K562 (cell line): ENCODE results near the gene ENDOV. TPM values are rescaled to one million over a fixed set of nuclear protein-coding genes. Genes with fewer than 3 reads are reported as not detected.

ENCODE experiments used
- ATAC-seq: fragments of 200-7000 bp; cut with Tn5 transposase; 3 replicates; pipeline ENCODE4 v1.9.1; 2020; ENCODE audit warnings: moderate library complexity
- BruUV-seq: library from RNA; stranded (reverse); fragments of 400-500 nt; replicated peaks from 2 replicates; lab custom pipeline; 2021; lab: Mats Ljungman, UMichigan
- CTCF ChIA-PET: fragments of 300-600 bp; formaldehyde crosslinking; extraction: SDS; loops from one replicate; lab custom pipeline; 2021; ENCODE audit warnings: low intra/inter-chr PET ratio; lab: Yijun Ruan, JAX
- POLR2A ChIA-PET: fragments of 300-600, 350-650 bp; sonication (Branson Sonifier 250); formaldehyde crosslinking; extraction: SDS; loops from one replicate; lab custom pipeline; 2021; ENCODE audit warnings: antibody characterized with exemption, inconsistent platforms; lab: Yijun Ruan, JAX
- DNase-seq, 4 experiments: peaks; one replicate each; pipeline versions ENCODE4 v3.0.0 to v3.0.0-alpha.2; 2011 to 2018; ENCODE audit warnings: low spot score in 3 of 4, mixed read lengths in 3 of 4; ENCODE audit errors: extremely low read depth in 1 of 4
- FAIRE-seq: peaks from 2 replicates; lab custom pipeline; 2011; peaks lifted over from hg19 to GRCh38; lab: Jason Lieb, UNC
- H2AFZ ChIP-seq: 2 replicates; pipeline ENCODE4 v1.6.0; 2011; ENCODE audit warnings: low read depth, low read length, control low read depth, inconsistent platforms
- H3K27ac ChIP-seq: fragments of 200-600 bp; 3 replicates; pipeline ENCODE4 v1.8.0; 2011; ENCODE audit warnings: low read depth, mild to moderate bottlenecking, control low read depth, inconsistent platforms, low read length, moderate library complexity, mixed read lengths; ENCODE audit errors: extremely low read depth
- H3K27me3 ChIP-seq, 2 experiments: fragments of 300-600 bp in 1 of 2; 2 replicates in 1 of 2; 3 replicates in 1 of 2; pipeline versions ENCODE4 v1.6.0 to v1.8.0; 2011; ENCODE audit warnings: inconsistent platforms in 2 of 2, low read length in 2 of 2, mild to moderate bottlenecking in 1 of 2, mixed read lengths in 1 of 2, moderate library complexity in 1 of 2; ENCODE audit not compliant: control insufficient read depth in 2 of 2, insufficient read depth in 2 of 2
- H3K36me3 ChIP-seq: fragments of 300-600 bp; 3 replicates; pipeline ENCODE4 v1.8.0; 2011; ENCODE audit warnings: mild to moderate bottlenecking, low read length, inconsistent platforms; ENCODE audit not compliant: control insufficient read depth, insufficient read depth
- H3K4me1 ChIP-seq, 2 experiments: fragments of 200-600 bp in 1 of 2; replicated peaks in 1 of 2; 2 replicates in 1 of 2; 3 replicates in 1 of 2; pipeline versions ENCODE4 v1.5.1 to v1.8.0; 2011; ENCODE audit warnings: inconsistent platforms in 2 of 2, low read length in 2 of 2, mild to moderate bottlenecking in 1 of 2, mixed read lengths in 1 of 2, moderate library complexity in 1 of 2; ENCODE audit not compliant: control insufficient read depth in 2 of 2, insufficient read depth in 2 of 2
- H3K4me2 ChIP-seq: 2 replicates; pipeline ENCODE4 v1.6.1; 2011; ENCODE audit warnings: low read length, control low read depth, inconsistent platforms, mixed read lengths; ENCODE audit not compliant: insufficient read depth
- H3K4me3 ChIP-seq: fragments of 200-600 bp; sonication (generic), shearing (Covaris generic); 2 replicates; pipeline ENCODE4 v1.5.1; 2016; ENCODE audit warnings: control low read depth, inconsistent platforms
- H3K79me2 ChIP-seq: fragments of 200-600 bp; 3 replicates; pipeline ENCODE4 v1.8.0; 2011; ENCODE audit warnings: low read length, inconsistent platforms; ENCODE audit not compliant: control insufficient read depth, insufficient read depth
- H3K9ac ChIP-seq, 2 experiments: 2 replicates each; pipeline versions ENCODE4 v1.6.0 to v1.6.1; 2011; ENCODE audit warnings: low read depth in 2 of 2, low read length in 2 of 2, control low read depth in 1 of 2, inconsistent platforms in 1 of 2, mild to moderate bottlenecking in 1 of 2, mixed read lengths in 1 of 2; ENCODE audit not compliant: insufficient read depth in 1 of 2
- H3K9me1 ChIP-seq: one replicate; pipeline ENCODE4 v1.6.0; 2011; ENCODE audit warnings: inconsistent platforms, mild to moderate bottlenecking, low read length, moderate library complexity; ENCODE audit not compliant: control insufficient read depth, insufficient read depth
- H3K9me3 ChIP-seq: replicated peaks from 2 replicates; pipeline ENCODE4 v1.5.1; 2011; ENCODE audit warnings: low read depth, low read length, inconsistent platforms; ENCODE audit not compliant: control insufficient read depth, insufficient read depth
- H4K20me1 ChIP-seq: replicated peaks from 2 replicates; pipeline ENCODE4 v1.6.1; 2011; ENCODE audit warnings: low read length, inconsistent platforms, mixed read lengths; ENCODE audit not compliant: control insufficient read depth, insufficient read depth
- CBX1 ChIP-seq: sonication (generic); IDR thresholded peaks from 2 replicates; pipeline ENCODE4 v1.6.1; 2016; ENCODE audit warnings: antibody characterized with exemption, low read depth, mild to moderate bottlenecking
- CXXC5 ChIP-seq: fragments of 250-450 bp; sonication (Bioruptor Pico); IDR thresholded peaks from 2 replicates; pipeline ENCODE4 v1.8.0; 2022; ENCODE audit warnings: inconsistent platforms, mild to moderate bottlenecking, moderate library complexity
- KLF10 ChIP-seq: fragments of 250-450 bp; sonication (Bioruptor Pico); IDR thresholded peaks from 2 replicates; pipeline ENCODE4 v1.6.1; 2021; ENCODE audit warnings: matching md5 sums
- MAFK ChIP-seq: IDR thresholded peaks from 2 replicates; pipeline ENCODE4 v1.6.1; 2011; ENCODE audit warnings: low read length, improper control_type of control experiment
- WGBS: fragments of 100-300 bp; shearing (Covaris generic); methylation state at CpG from one replicate; pipeline ENCODE4 v1.1.6; 2016; ENCODE audit warnings: low coverage, mixed read lengths; ENCODE audit not compliant: insufficient coverage; ENCODE audit errors: missing lambda C conversion rate; 5-methylcytosine and 5-hydroxymethylcytosine counted together
- in situ Hi-C: fragments of 300-500 bp; cut with MboI; formaldehyde crosslinking; loops from 4 replicates; pipeline ENCODE4 v1.15.0; 2018; ENCODE audit warnings: inconsistent platforms, mixed read lengths
- intact Hi-C: fragments of 100-400 bp; cut with micrococcal nuclease; formaldehyde crosslinking; loops from 2 replicates; pipeline ENCODE4 v1.14.2; 2022
- polyA plus RNA-seq, 8 experiments: library from polyadenylated mRNA; depleted of rRNA in 4 of 8; stranded (reverse) in 5 of 8; unstranded in 3 of 8; fragments of >200 nt; fragmentation: Nextera tagmentation in 2 of 8; fragmentation: Illumina TruSeq in 1 of 8; extraction: Ambion mirVana in 2 of 8; extraction: Trizol in 1 of 8; gene quantifications; 2 replicates each; pipeline versions ENCODE4 v1.2.1 to v1.2.3, GENCODE V29; 2011 to 2014; ENCODE audit warnings: inconsistent platforms in 1 of 8, missing spikeins in 1 of 8
- total RNA-seq, 7 experiments: library from RNA; depleted of rRNA in 6 of 7; stranded (reverse); fragments of >200 nt in 6 of 7; fragmentation: Illumina TruSeq in 2 of 7; extraction: Trizol in 2 of 7; gene quantifications; 2 replicates each; pipeline versions ENCODE4 v1.2.1 to v1.2.3, GENCODE V29; 2011 to 2021; ENCODE audit warnings: low replicate concordance in 1 of 7
- TF ChIP-seq, protein P1 (sequence below), 2 experiments: fragments of 200-800 bp in 1 of 2; sonication (Bioruptor generic) in 1 of 2; sonication (generic) in 1 of 2; formaldehyde crosslinking in 1 of 2; IDR thresholded peaks in 1 of 2; conservative IDR thresholded peaks in 1 of 2; 2 replicates each; pipeline versions ENCODE4 v1.5.0 to v1.6.1; 2016 to 2020; ENCODE audit warnings: missing compliant biosample characterization in 1 of 2, missing genetic modification characterization in 1 of 2, missing genetic modification reagents in 1 of 2
- TF ChIP-seq, protein P2 (sequence below): fragments of 450-650 bp; formaldehyde crosslinking; conservative IDR thresholded peaks from 2 replicates; pipeline ENCODE4 v1.4.0; 2022; ENCODE audit warnings: mild to moderate bottlenecking, missing genetic modification characterization
- TF ChIP-seq, protein P3 (sequence below): sonication (generic); formaldehyde crosslinking; IDR thresholded peaks from 2 replicates; pipeline ENCODE4 v1.8.1; 2023; ENCODE audit warnings: mild to moderate bottlenecking, missing genetic modification reagents, moderate library complexity

The ENDOV gene
- total and polyA plus RNA-seq, 9 of the 15 experiments (the other 6 are each of a cell fraction or from before 2014, with no cell fraction given) = 1.2 to 8.2 (median 3.7) TPM

DNA sequence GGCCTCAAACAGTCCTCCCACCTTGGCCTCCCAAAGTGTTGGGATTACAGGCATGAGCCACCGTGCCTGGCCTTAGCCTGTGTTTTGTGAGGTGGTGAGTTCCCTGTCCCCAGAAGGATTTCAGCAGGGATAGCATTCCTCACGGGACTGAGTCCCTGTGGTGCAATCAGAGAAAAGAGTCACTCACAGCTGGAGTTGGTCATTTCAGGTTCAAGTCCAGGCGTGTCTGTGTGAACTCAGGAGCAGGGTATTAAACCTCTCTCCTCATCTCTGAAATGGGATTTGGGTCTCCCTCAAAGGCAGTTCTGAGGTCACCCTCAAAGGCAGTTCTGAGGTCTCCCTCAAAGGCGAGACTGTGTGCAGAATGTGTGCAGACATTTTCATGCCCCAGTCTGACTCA, 32.8 kb downstream of the ENDOV start:
- H3K9me3 ChIP-seq = no peaks in the 10 kb centered on the region
- 0% methylated on average over 4 of the region's 4 CpGs for WGBS
- FAIRE-seq = no peak
- no peak overlapping the region for H3K9ac ChIP-seq
- no peaks in the 10 kb centered on the region for H3K79me2 ChIP-seq
- H3K4me3 ChIP-seq = no peak overlapping the region
- CTCF ChIA-PET = no interaction called here
- H3K27me3 ChIP-seq = peaks cover 2 to 58% of the 10 kb centered on the region in 2 experiments; a peak in 2 of 5 replicates
- BruUV-seq = no TSS peak
- H3K9me1 ChIP-seq = no peaks in the 10 kb centered on the region
- TF ChIP-seq CXXC5 (CRISPR knock-in tag) = no peak
- TF ChIP-seq KLF10 (CRISPR knock-in tag) = no peak
- TF ChIP-seq, protein P1, sequence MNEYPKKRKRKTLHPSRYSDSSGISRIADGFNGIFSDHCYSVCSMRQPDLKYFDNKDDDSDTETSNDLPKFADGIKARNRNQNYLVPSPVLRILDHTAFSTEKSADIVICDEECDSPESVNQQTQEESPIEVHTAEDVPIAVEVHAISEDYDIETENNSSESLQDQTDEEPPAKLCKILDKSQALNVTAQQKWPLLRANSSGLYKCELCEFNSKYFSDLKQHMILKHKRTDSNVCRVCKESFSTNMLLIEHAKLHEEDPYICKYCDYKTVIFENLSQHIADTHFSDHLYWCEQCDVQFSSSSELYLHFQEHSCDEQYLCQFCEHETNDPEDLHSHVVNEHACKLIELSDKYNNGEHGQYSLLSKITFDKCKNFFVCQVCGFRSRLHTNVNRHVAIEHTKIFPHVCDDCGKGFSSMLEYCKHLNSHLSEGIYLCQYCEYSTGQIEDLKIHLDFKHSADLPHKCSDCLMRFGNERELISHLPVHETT (CRISPR knock-in tag; conservative IDR thresholded peaks at IDR 0.05 in 1 of 2, IDR thresholded peaks at IDR 0.05 in 1 of 2) = no peak
- TF ChIP-seq, protein P2, sequence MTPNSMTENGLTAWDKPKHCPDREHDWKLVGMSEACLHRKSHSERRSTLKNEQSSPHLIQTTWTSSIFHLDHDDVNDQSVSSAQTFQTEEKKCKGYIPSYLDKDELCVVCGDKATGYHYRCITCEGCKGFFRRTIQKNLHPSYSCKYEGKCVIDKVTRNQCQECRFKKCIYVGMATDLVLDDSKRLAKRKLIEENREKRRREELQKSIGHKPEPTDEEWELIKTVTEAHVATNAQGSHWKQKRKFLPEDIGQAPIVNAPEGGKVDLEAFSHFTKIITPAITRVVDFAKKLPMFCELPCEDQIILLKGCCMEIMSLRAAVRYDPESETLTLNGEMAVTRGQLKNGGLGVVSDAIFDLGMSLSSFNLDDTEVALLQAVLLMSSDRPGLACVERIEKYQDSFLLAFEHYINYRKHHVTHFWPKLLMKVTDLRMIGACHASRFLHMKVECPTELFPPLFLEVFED (CRISPR knock-in tag) = no peak
- TF ChIP-seq, protein P3, sequence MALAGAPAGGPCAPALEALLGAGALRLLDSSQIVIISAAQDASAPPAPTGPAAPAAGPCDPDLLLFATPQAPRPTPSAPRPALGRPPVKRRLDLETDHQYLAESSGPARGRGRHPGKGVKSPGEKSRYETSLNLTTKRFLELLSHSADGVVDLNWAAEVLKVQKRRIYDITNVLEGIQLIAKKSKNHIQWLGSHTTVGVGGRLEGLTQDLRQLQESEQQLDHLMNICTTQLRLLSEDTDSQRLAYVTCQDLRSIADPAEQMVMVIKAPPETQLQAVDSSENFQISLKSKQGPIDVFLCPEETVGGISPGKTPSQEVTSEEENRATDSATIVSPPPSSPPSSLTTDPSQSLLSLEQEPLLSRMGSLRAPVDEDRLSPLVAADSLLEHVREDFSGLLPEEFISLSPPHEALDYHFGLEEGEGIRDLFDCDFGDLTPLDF (CRISPR knock-in tag) = no peak
- no peak for TF ChIP-seq CBX1
- TF ChIP-seq MAFK = no peak
- TF ChIP-seq, all 486 proteins: peak for 0
- H3K4me1 ChIP-seq = peaks cover 0 to 37% of the 10 kb centered on the region in 2 experiments; a peak in 2 of 5 replicates
- no peaks in the 10 kb centered on the region for H4K20me1 ChIP-seq
- H3K4me2 ChIP-seq = no peak overlapping the region
- no peak overlapping the region for H2AFZ ChIP-seq
- POLR2A ChIA-PET = no interaction called here
- no peak for ATAC-seq
- intact Hi-C loops = no loop called here
- H3K27ac ChIP-seq = no peak overlapping the region
- no peaks in the 10 kb centered on the region for H3K36me3 ChIP-seq
- DNase-seq = no peak
- in situ Hi-C loops = no loop called here
